Mucosa of descending colon (tissue), 3 donors: ENCODE results near the gene ISY1. TPM values are rescaled to one million over a fixed set of nuclear protein-coding genes. Genes with fewer than 3 reads are reported as not detected.

Experiments used
- total RNA-seq, 3 donors: library from RNA; stranded (reverse); fragmentation: NEBNext Ultra II Directional in 2 of 3; extraction: Animal tissue kit (Norgen Biotek cat#: 25700) in 2 of 3; gene quantifications; one replicate each; pipeline versions ENCODE4 v1.2.1 to v1.2.4, GENCODE V29; 2021 to 2023
- donor health status: DM: no; HTN: no; CAD: no; lungs with moderate emphysema.
- donor health status: DM: no; HTN: no; CAD: no.
- donor health status: DM: no; HTN: yes; CAD: no.

Gene ISY1
- total RNA-seq, 3 donors from 2014 or later: 24.2 to 37.5 (median 28.9) TPM

Other genes starting within 250 kb of the ISY1 start
- gene CFAP92, start 167.0 kb downstream of the ISY1 start, total RNA-seq: 1 to 10 TPM; 1.1 to 1.5 (median 1.3) TPM
- gene EFCC1, start 159.8 kb downstream of the ISY1 start, total RNA-seq: 10 to 100 TPM in 1 of 3 donors, 1 to 10 TPM in 2; 1.8 to 12.0 (median 3.6) TPM
- gene GP9, start 100.3 kb downstream of the ISY1 start, total RNA-seq: under 1 TPM in 1 of 3 donors, not detected in 2; 0.90 TPM
- 10 to 100 TPM; 17.4 to 32.0 (median 30.5) TPM for gene RAB43, start 39.3 kb downstream of the ISY1 start, total RNA-seq
- gene CNBP, start 22.8 kb upstream of the ISY1 start, total RNA-seq: 100 to 1,000 TPM; 223 to 353 (median 234) TPM
- gene COPG1, start 88.5 kb upstream of the ISY1 start, total RNA-seq: 100 to 1,000 TPM; 157 to 274 (median 228) TPM
- 10 to 100 TPM; 37.0 to 44.1 (median 41.4) TPM for gene HMCES, start 117.8 kb upstream of the ISY1 start, total RNA-seq